ENCODE results near the gene ZSWIM9.

GRCh38 chr19:48190885-48191284 is 20.4 kb downstream of the ZSWIM9 start:
- TF ChIP-seq CTCF (IDR thresholded peaks at IDR 0.05), result no peak
- no peak for TF ChIP-seq POLR2A (IDR thresholded peaks at IDR 0.05)
